ENCODE results near the gene GFER.

Gene GFER

GRCh38 chr16:1982991-1983543 is 926 bp upstream of the GFER start:
- Histone ChIP-seq H3K36me3 (replicated peaks) (peaks cover 24% of the 10 kb centered on the region), H3K4me3 (peak overlapping the region; percentile 72), H3K27me3 (ENCODE audit: low read depth) (peaks cover 12% of the 10 kb centered on the region), H3K4me1 (peaks cover 6% of the 10 kb centered on the region), H3K9me3 (no peaks in the 10 kb centered on the region)
- in situ Hi-C loops (cut with MboI; ENCODE audit: low sequenced_read_pairs), result loop anchor here (25.0 kb wide), 1 partner anchor 529 kb away; the partner anchor contains the start of genes AMDHD2 and ATP6V0C
- DNase-seq (ENCODE audit: low spot score in 2 of 2), result no peak

GRCh38 chr16:1984347-1985225 is 593 bp downstream of the GFER start:
- peaks cover 12% of the 10 kb centered on the region for H3K27me3 ChIP-seq (ENCODE audit: low read depth)
- peak overlapping the region; percentile 72 for H3K4me3 ChIP-seq
- in situ Hi-C loops (cut with MboI; ENCODE audit: low sequenced_read_pairs), result loop anchor here (25.0 kb wide), 1 partner anchor 528 kb away; the partner anchor contains the start of genes AMDHD2 and ATP6V0C
- no peak for DNase-seq (ENCODE audit: low spot score in 2 of 2)
- no peaks in the 10 kb centered on the region for H3K9me3 ChIP-seq
- peaks cover 6% of the 10 kb centered on the region for H3K4me1 ChIP-seq
- H3K36me3 ChIP-seq (replicated peaks), result peaks cover 15% of the 10 kb centered on the region

- in situ Hi-C loops (cut with MboI; ENCODE audit: low sequenced_read_pairs), result loop anchor here (25.0 kb wide), 1 partner anchor 527 kb away; the partner anchor contains the start of genes AMDHD2 and ATP6V0C
- H3K27me3 ChIP-seq (ENCODE audit: low read depth), result peaks cover 9% of the 10 kb centered on the region
- peaks cover 6% of the 10 kb centered on the region for H3K4me1 ChIP-seq
- peak overlapping the region; percentile 72 for H3K4me3 ChIP-seq
- DNase-seq (ENCODE audit: low spot score in 2 of 2), result no peak
- H3K9me3 ChIP-seq, result no peaks in the 10 kb centered on the region
- peaks cover 15% of the 10 kb centered on the region for H3K36me3 ChIP-seq (replicated peaks)
Measured at GRCh38 chr16:1985466-1986150, 1.6 kb downstream of the GFER start.

- Histone ChIP-seq H3K27me3 (ENCODE audit: low read depth) (no peaks in the 10 kb centered on the region), H3K4me3 (no peak overlapping the region), H3K36me3 (replicated peaks) (peaks cover 15% of the 10 kb centered on the region), H3K4me1 (peaks cover 6% of the 10 kb centered on the region), H3K9me3 (no peaks in the 10 kb centered on the region)
- in situ Hi-C loops (cut with MboI; ENCODE audit: low sequenced_read_pairs), result loop anchor here (25.0 kb wide), 1 partner anchor 525 kb away; the partner anchor contains the start of genes AMDHD2 and ATP6V0C
- DNase-seq (ENCODE audit: low spot score in 2 of 2), result no peak
Measured at GRCh38 chr16:1987198-1987597, 3.2 kb downstream of the GFER start.

GRCh38 chr16:1989209-1990100 is 5.5 kb downstream of the GFER start, which contains the start of gene SYNGR3:
TSS of gene SYNGR3 (plus strand) at chr16:1989970. CDS start at chr16:1990103, 133 bp downstream.
- Histone ChIP-seq H3K9me3 (no peaks in the 10 kb centered on the region), H3K27me3 (ENCODE audit: low read depth) (no peaks in the 10 kb centered on the region), H3K4me3 (peak within 1 kb of the TSS; percentile 40), H3K36me3 (replicated peaks) (peaks cover 15% of the 10 kb centered on the region), H3K4me1 (peaks cover 6% of the 10 kb centered on the region)
- in situ Hi-C loops (cut with MboI; ENCODE audit: low sequenced_read_pairs), result loop anchor here (25.0 kb wide), 1 partner anchor 523 kb away; the partner anchor contains the start of genes AMDHD2 and ATP6V0C
- DNase-seq (ENCODE audit: low spot score in 2 of 2), result peak in 1 of 2 experiments; percentile 57

- in situ Hi-C loops (cut with MboI; ENCODE audit: low sequenced_read_pairs), result loop anchor here (25.0 kb wide), 1 partner anchor 522 kb away; the partner anchor contains the start of genes AMDHD2 and ATP6V0C
- Histone ChIP-seq H3K36me3 (replicated peaks) (peaks cover 15% of the 10 kb centered on the region), H3K4me1 (peaks cover 4% of the 10 kb centered on the region), H3K9me3 (no peaks in the 10 kb centered on the region), H3K4me3 (peak overlapping the region; percentile 40), H3K27me3 (ENCODE audit: low read depth) (no peaks in the 10 kb centered on the region)
- no peak for DNase-seq (ENCODE audit: low spot score in 2 of 2)
Measured at GRCh38 chr16:1990101-1990350, 6.0 kb downstream of the GFER start.

GRCh38 chr16:1990351-1991134 is 6.5 kb downstream of the GFER start:
- DNase-seq (ENCODE audit: low spot score in 2 of 2), result peak in 1 of 2 experiments; percentile 76
- Histone ChIP-seq H3K4me1 (no peaks in the 10 kb centered on the region), H3K9me3 (no peaks in the 10 kb centered on the region), H3K36me3 (replicated peaks) (peaks cover 13% of the 10 kb centered on the region), H3K27me3 (ENCODE audit: low read depth) (no peaks in the 10 kb centered on the region), H3K4me3 (peak overlapping the region; percentile 40)
- in situ Hi-C loops (cut with MboI; ENCODE audit: low sequenced_read_pairs), result loop anchor here (25.0 kb wide), 1 partner anchor 522 kb away; the partner anchor contains the start of genes AMDHD2 and ATP6V0C

GRCh38 chr16:1991135-1991551 is 7.2 kb downstream of the GFER start:
- Histone ChIP-seq H3K27me3 (ENCODE audit: low read depth) (no peaks in the 10 kb centered on the region), H3K4me3 (no peak overlapping the region), H3K9me3 (no peaks in the 10 kb centered on the region), H3K4me1 (no peaks in the 10 kb centered on the region), H3K36me3 (replicated peaks) (peaks cover 7% of the 10 kb centered on the region)
- no peak for DNase-seq (ENCODE audit: low spot score in 2 of 2)
- in situ Hi-C loops (cut with MboI; ENCODE audit: low sequenced_read_pairs), result loop anchor here (25.0 kb wide), 1 partner anchor 521 kb away; the partner anchor contains the start of genes AMDHD2 and ATP6V0C

- no peak for DNase-seq (ENCODE audit: low spot score in 2 of 2)
- no peaks in the 10 kb centered on the region for H3K4me1 ChIP-seq
- in situ Hi-C loops (cut with MboI; ENCODE audit: low sequenced_read_pairs), result loop anchor here (25.0 kb wide), 1 partner anchor 521 kb away; the partner anchor contains the start of genes AMDHD2 and ATP6V0C
- H3K4me3 ChIP-seq, result no peak overlapping the region
- H3K27me3 ChIP-seq (ENCODE audit: low read depth), result no peaks in the 10 kb centered on the region
- H3K36me3 ChIP-seq (replicated peaks), result peaks cover 4% of the 10 kb centered on the region
- H3K9me3 ChIP-seq, result no peaks in the 10 kb centered on the region
Measured at GRCh38 chr16:1991588-1991947, 7.6 kb downstream of the GFER start.

- Histone ChIP-seq H3K36me3 (replicated peaks) (peaks cover 7% of the 10 kb centered on the region), H3K9me3 (no peaks in the 10 kb centered on the region), H3K27me3 (ENCODE audit: low read depth) (no peaks in the 10 kb centered on the region), H3K4me1 (no peaks in the 10 kb centered on the region), H3K4me3 (no peak overlapping the region)
- DNase-seq (ENCODE audit: low spot score in 2 of 2), result peak in 1 of 2 experiments; percentile 94
- in situ Hi-C loops (cut with MboI; ENCODE audit: low sequenced_read_pairs), result loop anchor here (25.0 kb wide), 1 partner anchor 520 kb away; the partner anchor contains the start of genes AMDHD2 and ATP6V0C
Measured at GRCh38 chr16:1991948-1992703, 8.1 kb downstream of the GFER start.

GRCh38 chr16:1992704-1993317 is 8.8 kb downstream of the GFER start:
- in situ Hi-C loops (cut with MboI; ENCODE audit: low sequenced_read_pairs), result loop anchor here (25.0 kb wide), 1 partner anchor 519 kb away; the partner anchor contains the start of genes AMDHD2 and ATP6V0C

More at GRCh38 chr16:1992704-1993317, 8.8 kb downstream of the GFER start:
- peaks cover 12% of the 10 kb centered on the region for H3K36me3 ChIP-seq (replicated peaks)
- H3K9me3 ChIP-seq, result no peaks in the 10 kb centered on the region
- H3K4me3 ChIP-seq, result no peak overlapping the region
- no peaks in the 10 kb centered on the region for H3K27me3 ChIP-seq (ENCODE audit: low read depth)
- no peaks in the 10 kb centered on the region for H3K4me1 ChIP-seq
- no peak for DNase-seq (ENCODE audit: low spot score in 2 of 2)
